Stimulated activated CD8-positive, alpha-beta memory T cell treated with anti-CD3 and anti-CD28 coated beads, Interleukin-15, amount 100 ng/mL, for 4 hours (primary cell): Measurements from ENCODE around the gene FBXL12.
"Not testable (repeated sequence)": the region's sequence is repeated elsewhere in the genome, so short reads cannot be mapped to it uniquely, and the experiment has no call there.

Experiments used
- DNase-seq, 2 donors: peaks; one replicate each; pipeline ENCODE4 v3.0.0-alpha.2; 2020; ENCODE audit warnings: low read depth in 2 of 2

FBXL12 gene

GRCh38 chr19:9792206-9793070 lies 26.4 kb downstream of the FBXL12 start:
- DNase-seq: peak; percentile 84 to 92

GRCh38 chr19:9791552-9792205 lies 27.2 kb downstream of the FBXL12 start:
- peak; percentile 88 to 96 for DNase-seq

GRCh38 chr19:9791073-9791367 lies 27.9 kb downstream of the FBXL12 start:
- not testable (repeated sequence) for DNase-seq

- DNase-seq: not testable (repeated sequence)
These were observed 29.3 kb downstream of the FBXL12 start for GRCh38 chr19:9789579-9789978.

GRCh38 chr19:9789066-9789465 lies 29.8 kb downstream of the FBXL12 start:
- no peak for DNase-seq

GRCh38 chr19:9788604-9789003 lies 30.3 kb downstream of the FBXL12 start:
- DNase-seq: not testable (repeated sequence)

- DNase-seq: no peak
These were observed 32.1 kb downstream of the FBXL12 start for GRCh38 chr19:9786819-9787218.

GRCh38 chr19:9786342-9786741 lies 32.5 kb downstream of the FBXL12 start:
- no peak for DNase-seq

- DNase-seq: peak; percentile 90 to 97
These were observed 33.2 kb downstream of the FBXL12 start for GRCh38 chr19:9785367-9786331.

GRCh38 chr19:9784163-9784496 lies 34.7 kb downstream of the FBXL12 start:
- not testable (repeated sequence) for DNase-seq

- DNase-seq: no peak
These were observed 36.5 kb downstream of the FBXL12 start for GRCh38 chr19:9782338-9782737.

- DNase-seq: peak; percentile 85 to 86
These were observed 50.4 kb downstream of the FBXL12 start, which contains the start of gene ZNF846 for GRCh38 chr19:9768175-9769112. TSS of gene ZNF846 (minus strand) at chr19:9768738. CDS start at chr19:9764950, 3,788 bp downstream.
